HCT116 (cell line): ENCODE results near the gene TOPORS. TPM values are rescaled to one million over a fixed set of nuclear protein-coding genes. Genes with fewer than 3 reads are reported as not detected.

Experiments used
- ATAC-seq: fragments of 200-7000 bp; cut with Tn5 transposase; 2 replicates; pipeline ENCODE4 v1.9.1; 2020; ENCODE audit warnings: mild to moderate bottlenecking, moderate library complexity
- BruUV-seq: library from RNA; stranded (reverse); fragments of 400-500 nt; replicated peaks from 2 replicates; lab custom pipeline; 2021; lab: Mats Ljungman, UMichigan
- CTCF ChIA-PET: fragments of 300-600 bp; sonication (Branson Sonifier 250); formaldehyde crosslinking; loops from one replicate; lab custom pipeline; 2021; ENCODE audit warnings: antibody characterized with exemption; lab: Charles Lee
- POLR2A ChIA-PET: fragments of 300-600, 350-600 bp; sonication (Branson Sonifier 250); formaldehyde crosslinking; loops from one replicate; lab custom pipeline; 2021; ENCODE audit warnings: antibody characterized with exemption; lab: Charles Lee
- RAD21 ChIA-PET, 2 experiments: fragments of 300-600 bp; sonication (Branson Sonifier 250); formaldehyde crosslinking; loops; one replicate each; lab custom pipeline; 2023; ENCODE audit warnings: low total read pairs in 2 of 2; ENCODE audit not compliant: uncharacterized antibody in 2 of 2, unreplicated experiment in 2 of 2, low non-redundant PET in 1 of 2; lab: Charles Lee
- DNase-seq: peaks from one replicate; pipeline ENCODE4 v3.0.0-alpha.2; 2010; ENCODE audit warnings: low read depth, low spot score
- H2AFZ ChIP-seq: fragments of 200-600 bp; shearing (Covaris generic), sonication (generic); 2 replicates; pipeline ENCODE4 v1.6.1; 2017; ENCODE audit warnings: low read depth, mixed run types, mixed read lengths, antibody characterized with exemption, low read length; ENCODE audit not compliant: poor library complexity, severe bottlenecking
- H3K27ac ChIP-seq: 2 replicates; pipeline ENCODE4 v1.5.1; 2012; ENCODE audit warnings: low read depth, low read length
- H3K27me3 ChIP-seq: fragments of 200-600 bp; sonication (generic); 2 replicates; pipeline ENCODE4 v1.6.1; 2016; ENCODE audit warnings: mixed run types, low read length, mixed read lengths; ENCODE audit not compliant: insufficient read depth
- H3K36me3 ChIP-seq, 2 experiments: fragments of 200-500 bp in 1 of 2; fragments of 200-600 bp in 1 of 2; sonication (Bioruptor generic) in 1 of 2; sonication (generic) in 1 of 2; 2 replicates each; pipeline versions ENCODE4 v1.5.1 to v1.6.1; 2014 to 2016; ENCODE audit warnings: low read length in 2 of 2, inconsistent platforms in 1 of 2, mixed read lengths in 1 of 2, mixed run types in 1 of 2; ENCODE audit not compliant: insufficient read depth in 2 of 2, control insufficient read depth in 1 of 2
- H3K4me1 ChIP-seq, 2 experiments: fragments of 200-600 bp in 1 of 2; sonication (generic) in 1 of 2; 2 replicates each; pipeline versions ENCODE4 v1.5.1 to v1.6.1; 2012 to 2017; ENCODE audit warnings: low read length in 2 of 2, inconsistent platforms in 1 of 2, mild to moderate bottlenecking in 1 of 2, mixed read lengths in 1 of 2, mixed run types in 1 of 2, moderate library complexity in 1 of 2; ENCODE audit not compliant: insufficient read depth in 2 of 2, control insufficient read depth in 1 of 2
- H3K4me2 ChIP-seq: fragments of 200-600 bp; sonication (generic); 2 replicates; pipeline ENCODE4 v1.6.1; 2017; ENCODE audit warnings: mixed run types, low read length, mixed read lengths
- H3K4me3 ChIP-seq, 2 experiments: fragments of 200-600 bp in 1 of 2; sonication (generic) in 1 of 2; replicated peaks in 1 of 2; 2 replicates each; pipeline ENCODE4 v1.5.1; 2011 to 2016; ENCODE audit warnings: low read length in 2 of 2, control low read depth in 1 of 2, low read depth in 1 of 2, mild to moderate bottlenecking in 1 of 2, mixed read lengths in 1 of 2, mixed run types in 1 of 2
- H3K79me2 ChIP-seq: fragments of 200-600 bp; sonication (generic); 2 replicates; pipeline ENCODE4 v1.6.1; 2017; ENCODE audit warnings: mild to moderate bottlenecking, mixed run types, low read length, moderate library complexity, mixed read lengths; ENCODE audit not compliant: insufficient read depth
- H3K9ac ChIP-seq: fragments of 200-600 bp; sonication (generic); 2 replicates; pipeline ENCODE4 v1.6.1; 2016; ENCODE audit warnings: low read length, mixed read lengths
- H3K9me2 ChIP-seq: fragments of 200-600 bp; sonication (generic), shearing (Covaris generic); 2 replicates; pipeline ENCODE4 v1.6.1; 2017; ENCODE audit warnings: mixed run types, mild to moderate bottlenecking, moderate library complexity; ENCODE audit not compliant: insufficient read depth
- H3K9me3 ChIP-seq, 2 experiments: fragments of 200-500 bp in 1 of 2; fragments of 200-600 bp in 1 of 2; sonication (Bioruptor generic) in 1 of 2; sonication (generic) in 1 of 2; 2 replicates each; pipeline ENCODE4 v1.6.1; 2014 to 2017; ENCODE audit warnings: low read length in 2 of 2, mixed read lengths in 2 of 2, inconsistent platforms in 1 of 2, low read depth in 1 of 2, mild to moderate bottlenecking in 1 of 2, mixed run types in 1 of 2, moderate library complexity in 1 of 2; ENCODE audit not compliant: control insufficient read depth in 1 of 2, insufficient read depth in 1 of 2
- H4K20me1 ChIP-seq: fragments of 200-600 bp; sonication (generic), shearing (Covaris generic); 2 replicates; pipeline ENCODE4 v1.6.1; 2017; ENCODE audit warnings: mixed run types, mild to moderate bottlenecking, moderate library complexity; ENCODE audit not compliant: insufficient read depth
- ATF3 ChIP-seq: IDR thresholded peaks from 2 replicates; pipeline ENCODE4 v1.6.1; 2012
- EZH2 ChIP-seq: fragments of 200-600 bp; sonication (generic); IDR thresholded peaks from 2 replicates; pipeline ENCODE4 v1.6.1; 2017; ENCODE audit warnings: antibody characterized with exemption, mixed run types
- JUND ChIP-seq: IDR thresholded peaks from 2 replicates; pipeline ENCODE4 v1.6.1; 2012
- REST ChIP-seq: IDR thresholded peaks from 2 replicates; pipeline ENCODE4 v1.6.1; 2012; ENCODE audit warnings: low read depth
- SP1 ChIP-seq: IDR thresholded peaks from 2 replicates; pipeline ENCODE4 v1.6.1; 2012; ENCODE audit warnings: low read depth
- ZNF274 ChIP-seq: fragments of 200-500 bp; sonication (Bioruptor generic); IDR thresholded peaks from 2 replicates; pipeline ENCODE4 v1.6.1; 2014; ENCODE audit warnings: mild to moderate bottlenecking, low read depth, low read length, inconsistent platforms
- intact Hi-C: fragments of 100-400 bp; cut with micrococcal nuclease; formaldehyde crosslinking; loops from 2 replicates; pipeline ENCODE4 v1.10.0; 2022
- total RNA-seq: library from RNA; stranded (reverse); gene quantifications from one replicate; pipeline ENCODE4 v1.2.1, GENCODE V29; 2021; ENCODE audit not compliant: unreplicated experiment

Gene TOPORS
- total RNA-seq, 1 experiment from 2014 or later, result 12.7 TPM

GRCh38 chr9:32497921-32498320 is 54.5 kb downstream of the TOPORS start:
- RAD21 ChIA-PET, result no interaction called here

GRCh38 chr9:32490601-32491000 is 61.8 kb downstream of the TOPORS start:
- ATAC-seq (no peak), DNase-seq (no peak)
- H3K9ac ChIP-seq, result no peak overlapping the region
- no peaks in the 10 kb centered on the region for H3K4me1 ChIP-seq
- H2AFZ ChIP-seq, result no peak overlapping the region
- H3K9me3 ChIP-seq, result no peaks in the 10 kb centered on the region
- ChIA-PET POLR2A (no interaction called here), CTCF (no interaction called here), RAD21 (no interaction called here)
- H3K4me3 ChIP-seq, result no peak overlapping the region
- peaks cover 5 to 12% of the 10 kb centered on the region in 2 experiments; a peak in 3 of 4 replicates for H3K36me3 ChIP-seq
- intact Hi-C loops, result no loop called here
- no peak overlapping the region for H3K27ac ChIP-seq
- H3K79me2 ChIP-seq, result no peaks in the 10 kb centered on the region
- no peak overlapping the region for H3K4me2 ChIP-seq
- H4K20me1 ChIP-seq, result no peaks in the 10 kb centered on the region; the same call in 1 of the 2 replicates
- TF ChIP-seq ATF3 (no peak), JUND (no peak), REST (no peak)
- TF ChIP-seq, all 23 proteins: peak for 0
- Histone ChIP-seq H3K9me2 (no peaks in the 10 kb centered on the region), H3K27me3 (no peaks in the 10 kb centered on the region)
- BruUV-seq, result no TSS peak

More at GRCh38 chr9:32497921-32498320, 54.5 kb downstream of the TOPORS start:
- BruUV-seq, result no TSS peak
- Histone ChIP-seq H2AFZ (no peak overlapping the region), H3K9me3 (no peaks in the 10 kb centered on the region), H3K36me3 (no peaks in the 10 kb centered on the region), H3K9ac (no peak overlapping the region), H3K4me2 (no peak overlapping the region), H3K4me3 (no peak overlapping the region), H3K79me2 (no peaks in the 10 kb centered on the region), H3K9me2 (no peaks in the 10 kb centered on the region), H4K20me1 (no peaks in the 10 kb centered on the region; the same call in 1 of the 2 replicates), H3K27ac (no peak overlapping the region), H3K27me3 (no peaks in the 10 kb centered on the region), H3K4me1 (peaks cover 7 to 26% of the 10 kb centered on the region in 2 experiments; a peak in 3 of 4 replicates)
- ChIA-PET CTCF (no interaction called here), POLR2A (no interaction called here)
- intact Hi-C loops, result no loop called here
- no peak for TF ChIP-seq EZH2
- no peak for TF ChIP-seq ZNF274
- TF ChIP-seq SP1, result no peak
- DNase-seq, result no peak
- ATAC-seq, result no peak

Other genes starting within 250 kb of the TOPORS start
- gene ACO1, start 167.9 kb downstream of the TOPORS start, total RNA-seq, result 36.2 TPM
- 5.5 TPM for gene RIGI, start 26.4 kb downstream of the TOPORS start, total RNA-seq
- gene SMIM27, start 259 bp downstream of the TOPORS start, total RNA-seq, result 8.1 TPM
- gene NDUFB6, start 20.6 kb upstream of the TOPORS start, total RNA-seq, result 68.9 TPM
- not detected for gene TAF1L, start 83.1 kb upstream of the TOPORS start, total RNA-seq
- not detected for gene TMEM215, start 231.0 kb upstream of the TOPORS start, total RNA-seq